GM21447 (cell line): ENCODE data around the gene NHLRC3.
A peak's percentile ranks its signal among the peaks of the same experiment; 100 is the strongest.
"Not testable (repeated sequence)": the region's sequence is repeated elsewhere in the genome, so short reads cannot be mapped to it uniquely, and the experiment has no call there.

Source experiments
- ATAC-seq: cut with Tn5 transposase; IDR thresholded peaks from one replicate; pipeline ENCODE4 v1.9.1; 2021; ENCODE audit not compliant: unreplicated experiment

The NHLRC3 gene

GRCh38 chr13:39040206-39040605 lies 1.9 kb downstream of the NHLRC3 start:
- no peak for ATAC-seq

GRCh38 chr13:39044536-39044935 lies 6.3 kb downstream of the NHLRC3 start:
- peak; percentile 82 for ATAC-seq

GRCh38 chr13:39047560-39047959 lies 9.3 kb downstream of the NHLRC3 start:
- ATAC-seq: no peak

GRCh38 chr13:39048806-39049205 lies 10.6 kb downstream of the NHLRC3 start:
- ATAC-seq: no peak

GRCh38 chr13:39049274-39049673 lies 11.0 kb downstream of the NHLRC3 start:
- no peak for ATAC-seq

GRCh38 chr13:39051157-39051556 lies 12.9 kb downstream of the NHLRC3 start:
- ATAC-seq: no peak

- ATAC-seq: no peak
Observed at GRCh38 chr13:39052944-39053343, 14.7 kb downstream of the NHLRC3 start.

GRCh38 chr13:39054112-39054511 lies 15.9 kb downstream of the NHLRC3 start:
- ATAC-seq: no peak

GRCh38 chr13:39056018-39056417 lies 17.8 kb downstream of the NHLRC3 start:
- no peak for ATAC-seq

GRCh38 chr13:39058040-39058439 lies 19.8 kb downstream of the NHLRC3 start:
- no peak for ATAC-seq

- ATAC-seq: no peak
Observed at GRCh38 chr13:39062004-39062403, 23.7 kb downstream of the NHLRC3 start.

- no peak for ATAC-seq
Observed at GRCh38 chr13:39072842-39073241, 34.6 kb downstream of the NHLRC3 start.

GRCh38 chr13:39073983-39074382 lies 35.7 kb downstream of the NHLRC3 start:
- no peak for ATAC-seq

GRCh38 chr13:39086251-39086945 lies 48.1 kb downstream of the NHLRC3 start:
- ATAC-seq: not testable (repeated sequence)

- ATAC-seq: no peak
Observed at GRCh38 chr13:39091586-39091985, 53.3 kb downstream of the NHLRC3 start.

- ATAC-seq: peak; percentile 66
Observed at GRCh38 chr13:39095500-39095899, 57.2 kb downstream of the NHLRC3 start.

- ATAC-seq: no peak
Observed at GRCh38 chr13:39099231-39099630, 61.0 kb downstream of the NHLRC3 start.
